A549 (cell line): ENCODE results near the gene ALDH4A1. TPM values are rescaled to one million over a fixed set of nuclear protein-coding genes. Genes with fewer than 3 reads are reported as not detected.
A peak's percentile ranks its signal among the peaks of the same experiment; 100 is the strongest.

Experiments used
- ATAC-seq, 2 experiments: fragments of 200-7000 bp in 1 of 2; fragments of >200 bp in 1 of 2; cut with Nextera tagmentation in 1 of 2; cut with Tn5 transposase in 1 of 2; 3 replicates each; pipeline versions ENCODE4 v1.8.0 to v1.9.1; 2018 to 2020; ENCODE audit warnings: mild to moderate bottlenecking in 1 of 2, moderate library complexity in 1 of 2
- CTCF ChIA-PET: fragments of 300-600 bp; sonication (Branson Sonifier 250); formaldehyde crosslinking; extraction: SDS; loops from one replicate; lab custom pipeline; 2021; ENCODE audit warnings: antibody characterized with exemption, inconsistent platforms; lab: Yijun Ruan, JAX
- POLR2A ChIA-PET: fragments of 350-600 bp; formaldehyde crosslinking; extraction: SDS; loops from one replicate; lab custom pipeline; 2021; ENCODE audit warnings: antibody characterized with exemption, inconsistent platforms; lab: Yijun Ruan, JAX
- DNase-seq, 2 experiments: peaks; one replicate each; pipeline versions ENCODE4 v3.0.0 to v3.0.0-alpha.2; 2011 to 2016; ENCODE audit warnings: low read depth in 1 of 2, low spot score in 1 of 2
- FAIRE-seq: peaks from 2 replicates; lab custom pipeline; 2011; peaks lifted over from hg19 to GRCh38; lab: Jason Lieb, UNC
- H3K27ac ChIP-seq, 2 experiments: fragments of >200 bp; sonication (Bioruptor Twin); formaldehyde crosslinking; 3 replicates each; pipeline ENCODE4 v1.5.1; 2016 to 2017
- H3K4me1 ChIP-seq: fragments of >200 bp; sonication (Bioruptor Twin); formaldehyde crosslinking; 3 replicates; pipeline ENCODE4 v1.6.1; 2016
- H3K4me2 ChIP-seq: fragments of >200 bp; sonication (Bioruptor Twin); formaldehyde crosslinking; 3 replicates; pipeline ENCODE4 v1.6.1; 2016
- H3K4me3 ChIP-seq: fragments of >200 bp; sonication (Bioruptor Twin); formaldehyde crosslinking; 3 replicates; pipeline ENCODE4 v1.5.1; 2016
- H3K9me3 ChIP-seq: fragments of >200 bp; sonication (Bioruptor Twin); formaldehyde crosslinking; 3 replicates; pipeline ENCODE4 v1.6.1; 2016
- CTCF ChIP-seq: fragments of >200 bp; sonication (Bioruptor Twin); formaldehyde crosslinking; IDR thresholded peaks from 3 replicates; pipeline ENCODE4 v1.5.1; 2016
- FOSB ChIP-seq: fragments of 250-450 bp; sonication (Bioruptor Pico); IDR thresholded peaks from 2 replicates; pipeline ENCODE4 v1.5.0; 2020; ENCODE audit warnings: mild to moderate bottlenecking, moderate library complexity
- FOXS1 ChIP-seq: fragments of 250-450 bp; sonication (Bioruptor Pico); IDR thresholded peaks from 2 replicates; pipeline ENCODE4 v1.5.0; 2020; ENCODE audit warnings: mild to moderate bottlenecking, moderate library complexity
- HEYL ChIP-seq: fragments of 250-450 bp; sonication (Bioruptor Pico); IDR thresholded peaks from 2 replicates; pipeline ENCODE4 v1.8.0; 2021; ENCODE audit warnings: mild to moderate bottlenecking, moderate library complexity
- HOXA7 ChIP-seq: fragments of 250-450 bp; sonication (Bioruptor Pico); IDR thresholded peaks from 2 replicates; pipeline ENCODE4 v1.5.0; 2020; ENCODE audit warnings: mild to moderate bottlenecking, moderate library complexity
- JUN ChIP-seq, 2 experiments: fragments of >200 bp; sonication (Bioruptor Twin); formaldehyde crosslinking; IDR thresholded peaks; 2 replicates in 1 of 2; 3 replicates in 1 of 2; pipeline ENCODE4 v1.6.1; 2016 to 2017
- MYC ChIP-seq: IDR thresholded peaks from 2 replicates; pipeline ENCODE4 v1.6.1; 2012; ENCODE audit warnings: mild to moderate bottlenecking, inconsistent platforms, low read length, improper control_type of control experiment, borderline replicate concordance
- NFE2L2 ChIP-seq: fragments of 150-350 bp; conservative IDR thresholded peaks from 2 replicates; pipeline ENCODE4 v1.6.1; 2014; ENCODE audit warnings: low read length
- PBX3 ChIP-seq: IDR thresholded peaks from 2 replicates; pipeline ENCODE4 v1.6.1; 2012
- PHF8 ChIP-seq: fragments of 200-600 bp; sonication (generic); IDR thresholded peaks from 2 replicates; pipeline ENCODE4 v1.6.1; 2016; ENCODE audit warnings: low read depth, mild to moderate bottlenecking, antibody characterized with exemption, moderate library complexity, borderline replicate concordance
- RAD21 ChIP-seq, 2 experiments: fragments of >200 bp in 1 of 2; sonication (Bioruptor Twin) in 1 of 2; formaldehyde crosslinking in 1 of 2; IDR thresholded peaks in 1 of 2; conservative IDR thresholded peaks in 1 of 2; 2 replicates in 1 of 2; 3 replicates in 1 of 2; pipeline ENCODE4 v1.6.1; 2012 to 2018; ENCODE audit warnings: inconsistent platforms in 1 of 2
- SMC3 ChIP-seq: fragments of >200 bp; sonication (Bioruptor Twin); formaldehyde crosslinking; IDR thresholded peaks from 3 replicates; pipeline ENCODE4 v1.6.1; 2018; ENCODE audit warnings: inconsistent platforms
- TP53 ChIP-seq: fragments of 250-450 bp; sonication (Bioruptor Pico); IDR thresholded peaks from 2 replicates; pipeline ENCODE4 v1.5.0; 2021; ENCODE audit warnings: mild to moderate bottlenecking, moderate library complexity
- USF2 ChIP-seq: fragments of 450-650 bp; IDR thresholded peaks from 2 replicates; pipeline ENCODE4 v1.6.1; 2014; ENCODE audit warnings: antibody characterized with exemption
- ZC3H11A ChIP-seq: fragments of 450-650 bp; IDR thresholded peaks from 2 replicates; pipeline ENCODE4 v1.6.1; 2014; ENCODE audit warnings: antibody characterized with exemption, mild to moderate bottlenecking
- ZNF302 ChIP-seq: fragments of 250-450 bp; sonication (Bioruptor Pico); IDR thresholded peaks from 2 replicates; pipeline ENCODE4 v1.9.0; 2021; ENCODE audit warnings: inconsistent platforms, mild to moderate bottlenecking, moderate library complexity
- WGBS: methylation state at CpG from one replicate; pipeline ENCODE4 v1.1.6; 2017; ENCODE audit errors: missing lambda C conversion rate; 5-methylcytosine and 5-hydroxymethylcytosine counted together
- polyA plus RNA-seq, 4 experiments: library from polyadenylated mRNA; depleted of rRNA in 3 of 4; stranded (reverse); fragments of >200 nt; fragmentation: RNase III in 1 of 4; extraction: RNeasy Plus Mini Kit Qiagen cat#74134 plus additional on column Dnase treatment in 1 of 4; gene quantifications; 2 replicates in 3 of 4; 3 replicates in 1 of 4; pipeline ENCODE4 v1.2.3, GENCODE V29; 2011 to 2017

ALDH4A1 gene
- polyA plus RNA-seq, 2 of the 4 experiments (the other 2 are of a cell fraction) = 9.4 to 15.4 TPM

GRCh38 chr1:18913065-18913835 lies 10.9 kb upstream of the ALDH4A1 start:
- no peak overlapping the region for H3K4me3 ChIP-seq

DNA sequence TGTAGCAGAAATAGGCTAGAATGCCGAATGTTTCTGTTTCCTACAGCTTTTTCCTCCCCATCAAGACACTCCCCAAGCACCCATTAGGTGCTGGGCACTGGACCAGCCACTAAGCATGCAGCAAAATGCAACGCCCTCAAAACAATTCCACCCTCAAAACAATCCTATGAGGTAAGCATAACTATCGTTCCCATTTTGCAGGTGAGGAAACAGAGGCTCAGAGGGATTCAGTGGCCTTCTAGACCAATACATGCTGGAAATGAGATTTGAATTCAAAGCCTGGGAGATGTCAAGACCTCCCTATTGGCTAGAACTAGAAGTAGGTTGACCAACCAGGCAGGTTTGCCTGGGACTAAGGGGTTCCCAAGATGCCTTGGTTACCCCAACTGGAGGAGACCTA lies 10.2 kb upstream of the ALDH4A1 start:
- no peaks in the 10 kb centered on the region for H3K9me3 ChIP-seq
- no peak overlapping the region for H3K4me3 ChIP-seq
- H3K4me2 ChIP-seq = no peak overlapping the region
- ChIA-PET CTCF (interaction anchor here (0.8 to 20.0 kb wide), 43 partner anchors 8 to 315 kb away, joined by 3 to 319 read pairs (median 6); partner anchors contain the start of gene ALDH4A1), POLR2A (interaction anchor here (0.5 kb wide), 1 partner anchor 100 kb away, joined by 4 read pairs; no protein-coding TSS in a partner anchor)
- TF ChIP-seq MYC (no peak), CTCF (no peak), PHF8 (no peak), NFE2L2 (no peak), TP53 (CRISPR knock-in tag) (no peak), ZNF302 (CRISPR knock-in tag) (no peak), PBX3 (no peak), HEYL (CRISPR knock-in tag) (no peak), FOXS1 (CRISPR knock-in tag) (no peak)
- ATAC-seq (no peak), DNase-seq (no peak), FAIRE-seq (no peak)
- WGBS = 89% methylated on average over 3 of the region's 3 CpGs
- peak overlapping the region in 1 of 2 experiments; percentile 79; a peak in 3 of 6 replicates for H3K27ac ChIP-seq
- H3K4me1 ChIP-seq = peaks cover 24% of the 10 kb centered on the region

More at GRCh38 chr1:18913065-18913835, 10.9 kb upstream of the ALDH4A1 start:
- FAIRE-seq (no peak), DNase-seq (peak; percentile 74 to 92), ATAC-seq (peak; percentile 83 to 91)
- Histone ChIP-seq H3K27ac (peak overlapping the region; percentile 46 to 79; a peak in 4 of 6 replicates), H3K4me1 (peaks cover 24% of the 10 kb centered on the region), H3K4me2 (peak overlapping the region; percentile 30; the same call in 2 of the 3 replicates), H3K9me3 (no peaks in the 10 kb centered on the region)
- ChIA-PET POLR2A (interaction anchor here (0.5 to 1.1 kb wide), 2 partner anchors 13 to 99 kb away, joined by 3 to 4 read pairs; no protein-coding TSS in a partner anchor), CTCF (interaction anchor here (0.6 to 20.0 kb wide), 51 partner anchors 9 to 316 kb away, joined by 3 to 319 read pairs (median 5); partner anchors contain the start of gene ALDH4A1)
- 52% methylated on average over 12 of the region's 22 CpGs for WGBS
- TF ChIP-seq FOSB (CRISPR knock-in tag) = 0 out of 2 replicates have a peak, but pooled peaks have one; percentile 35
- peak; percentile 80 to 89 for TF ChIP-seq RAD21 (conservative IDR thresholded peaks at IDR 0.05 in 1 of 2, IDR thresholded peaks at IDR 0.05 in 1 of 2)
- TF ChIP-seq USF2 = no peak
- peak; percentile 77 for TF ChIP-seq SMC3
- TF ChIP-seq JUN (IDR thresholded peaks at IDR 0.05) = no peak
- TF ChIP-seq ZC3H11A = no peak
- peak; percentile 95 for TF ChIP-seq CTCF
- TF ChIP-seq HOXA7 (CRISPR knock-in tag) = no peak
